ENCODE data around the gene RTCA. TPM values are rescaled to one million over a fixed set of nuclear protein-coding genes. Genes with fewer than 3 reads are reported as not detected.
"Not testable (repeated sequence)": the region's sequence is repeated elsewhere in the genome, so short reads cannot be mapped to it uniquely, and the experiment has no call there.

The RTCA gene
- total RNA-seq, 2 experiments from 2014 or later = 36.7 to 37.5 TPM

DNA sequence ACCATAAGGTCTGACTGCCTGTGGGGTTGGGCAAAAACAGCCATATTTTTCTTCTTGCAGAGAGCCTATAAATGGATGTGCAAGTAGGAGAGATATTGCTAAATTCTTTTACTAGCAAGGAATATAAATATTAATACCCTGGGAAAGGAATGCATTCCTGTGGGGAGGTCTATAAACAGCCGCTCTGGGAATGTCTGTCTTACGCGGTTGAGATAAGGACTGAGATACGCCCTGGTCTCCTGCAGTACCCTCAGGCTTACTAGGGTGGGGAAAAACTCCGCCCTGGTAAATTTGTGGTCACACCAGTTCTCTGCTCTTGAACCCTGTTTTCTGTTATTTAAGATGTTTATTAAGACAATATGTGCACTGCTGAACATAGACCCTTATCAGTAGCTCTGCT, 1.9 kb upstream of the RTCA start:
- peaks cover 19% of the 10 kb centered on the region for H3K36me3 Mint-ChIP-seq (ENCODE audit: low read depth)
- DNase-seq; H3K27me3 Mint-ChIP-seq (ENCODE audit: low read depth); H3K4me3 Mint-ChIP-seq; H3K27ac Mint-ChIP-seq; H3K9me3 Mint-ChIP-seq: not testable (repeated sequence)
- intact Hi-C loops (cut with micrococcal nuclease) = loop anchor here (10.0 kb wide), 1 partner anchor 631 kb away; the partner anchor contains the start of genes EXTL2 and SLC30A7
- CTCF ChIA-PET = interaction anchor here (1.0 to 2.2 kb wide), 2 partner anchors 14 to 195 kb away, joined by 3 to 5 read pairs; partner anchors contain the start of gene DBT
- peaks cover 25% of the 10 kb centered on the region for H3K4me1 Mint-ChIP-seq (ENCODE audit: low read depth)

DNA sequence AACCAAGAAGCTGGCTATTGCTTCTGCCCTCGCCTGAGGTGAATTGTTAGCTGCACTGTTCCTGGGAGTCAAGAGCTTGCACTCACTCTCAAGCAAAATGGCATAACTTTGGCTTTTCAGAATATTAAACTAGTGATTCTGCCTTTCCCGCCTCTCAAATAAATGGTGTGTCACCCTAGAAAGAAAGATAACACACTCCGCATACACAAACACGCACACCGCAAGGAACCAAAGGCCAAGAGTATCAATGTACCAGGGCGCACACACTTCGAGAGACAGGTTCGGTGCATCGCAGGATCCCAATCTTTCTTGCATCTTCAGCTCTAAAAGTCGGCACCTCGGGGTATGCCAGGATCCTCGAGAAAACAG, 470 bp upstream of the RTCA start:
- Mint-ChIP-seq H3K4me1 (ENCODE audit: low read depth) (peaks cover 32% of the 10 kb centered on the region), H3K9me3 (no peaks in the 10 kb centered on the region), H3K27me3 (ENCODE audit: low read depth) (no peaks in the 10 kb centered on the region), H3K27ac (peak overlapping the region; percentile 96), H3K4me3 (peak overlapping the region; percentile 100), H3K36me3 (ENCODE audit: low read depth) (peaks cover 28% of the 10 kb centered on the region)
- intact Hi-C loops (cut with micrococcal nuclease) = loop anchor here (1.0 to 10.0 kb wide), 5 partner anchors 8 to 629 kb away; partner anchors contain the start of genes EXTL2, GPR88 and SLC30A7
- DNase-seq = no peak
- CTCF ChIA-PET = interaction anchor here (0.6 to 2.2 kb wide), 6 partner anchors 12 to 752 kb away, joined by 3 to 12 read pairs (median 4); partner anchors contain the start of gene CDC14A

DNA sequence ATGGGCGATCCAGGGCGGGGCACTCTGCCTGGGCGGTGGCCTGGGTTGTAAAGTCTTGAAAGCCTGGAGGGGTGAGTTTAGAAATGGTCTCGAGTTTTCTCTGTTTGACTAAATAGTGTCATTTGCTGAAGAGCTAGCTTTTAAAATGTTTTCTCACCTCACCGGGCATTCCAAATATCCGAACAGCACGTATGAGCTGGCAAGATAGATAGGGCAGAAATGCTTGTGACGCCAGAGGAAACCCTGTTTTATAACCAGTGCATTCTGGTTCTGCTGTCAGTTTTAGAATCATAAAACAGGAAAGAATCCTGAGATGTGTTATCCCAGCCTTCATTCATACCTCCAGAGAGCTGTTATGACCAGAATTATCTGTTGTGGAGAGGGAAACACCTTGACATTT, 725 bp downstream of the RTCA start:
- intact Hi-C loops (cut with micrococcal nuclease) = loop anchor here (1.0 to 10.0 kb wide), 11 partner anchors 17 to 628 kb away; partner anchors contain the start of genes DBT, EXTL2, GPR88 and SLC30A7
- Mint-ChIP-seq H3K4me1 (ENCODE audit: low read depth) (peaks cover 38% of the 10 kb centered on the region), H3K27me3 (ENCODE audit: low read depth) (no peaks in the 10 kb centered on the region), H3K27ac (peak overlapping the region; percentile 96), H3K4me3 (peak overlapping the region; percentile 100), H3K9me3 (no peaks in the 10 kb centered on the region), H3K36me3 (ENCODE audit: low read depth) (peaks cover 37% of the 10 kb centered on the region)
- DNase-seq = no peak
- CTCF ChIA-PET = interaction anchor here (0.6 to 2.0 kb wide), 8 partner anchors 9 to 1448 kb away, joined by 3 to 12 read pairs (median 4); partner anchors contain the start of gene CDC14A

DNA sequence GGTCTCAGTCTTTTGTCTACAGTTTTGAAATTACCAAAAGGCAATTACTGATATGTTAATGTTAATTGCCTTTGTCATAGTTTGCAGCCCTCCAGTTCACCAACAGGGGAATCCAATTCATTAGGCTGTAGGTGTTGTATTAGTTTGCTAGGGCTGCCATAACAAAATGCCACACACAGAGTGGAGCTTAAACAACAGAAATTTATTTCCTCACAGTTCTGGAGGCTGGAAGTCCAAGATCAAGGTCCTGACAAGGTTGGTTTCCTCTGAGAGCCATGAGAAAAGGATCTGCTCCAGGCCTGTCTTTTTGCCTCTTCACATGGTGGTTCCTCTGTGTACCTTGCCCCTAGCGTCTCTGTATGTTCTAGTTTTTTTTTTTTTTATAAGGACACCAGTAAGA, 1.3 kb downstream of the RTCA start:
- Mint-ChIP-seq H3K9me3 (no peaks in the 10 kb centered on the region), H3K4me1 (ENCODE audit: low read depth) (peaks cover 41% of the 10 kb centered on the region), H3K27ac (no peak overlapping the region), H3K27me3 (ENCODE audit: low read depth) (no peaks in the 10 kb centered on the region), H3K36me3 (ENCODE audit: low read depth) (peaks cover 38% of the 10 kb centered on the region), H3K4me3 (peak overlapping the region; percentile 100)
- no peak for DNase-seq
- intact Hi-C loops (cut with micrococcal nuclease) = loop anchor here (2.0 to 10.0 kb wide), 5 partner anchors 130 to 628 kb away; partner anchors contain the start of genes EXTL2, GPR88 and SLC30A7
- CTCF ChIA-PET = interaction anchor here (0.6 to 2.0 kb wide), 7 partner anchors 9 to 1449 kb away, joined by 3 to 12 read pairs (median 3); no protein-coding TSS in a partner anchor

DNA sequence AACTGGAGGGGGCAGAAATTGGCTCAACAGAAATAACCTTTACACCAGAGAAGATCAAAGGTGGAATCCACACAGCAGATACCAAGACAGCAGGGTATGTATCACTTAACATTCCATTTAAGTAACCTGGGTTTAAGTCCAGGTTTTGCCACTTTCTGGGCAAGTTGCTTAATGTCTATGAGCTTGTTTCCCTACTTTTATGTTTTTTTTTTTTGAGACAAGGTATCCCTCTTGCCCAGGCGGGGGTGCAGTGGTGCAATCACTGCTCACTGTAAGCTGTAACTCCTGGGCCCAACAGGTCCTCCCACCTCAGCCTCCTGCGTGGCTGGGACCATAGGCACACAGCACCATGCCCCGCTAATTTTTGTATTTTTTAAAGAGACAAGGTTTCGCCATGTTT, 2.2 kb downstream of the RTCA start:
- H3K9me3 Mint-ChIP-seq = no peaks in the 10 kb centered on the region
- CTCF ChIA-PET = interaction anchor here (0.6 to 1.3 kb wide), 6 partner anchors 9 to 295 kb away, joined by 3 to 5 read pairs (median 4); no protein-coding TSS in a partner anchor
- H3K27ac Mint-ChIP-seq = peak overlapping the region; percentile 15
- H3K4me1 Mint-ChIP-seq (ENCODE audit: low read depth) = peaks cover 41% of the 10 kb centered on the region
- intact Hi-C loops (cut with micrococcal nuclease) = loop anchor here (5.0 to 10.0 kb wide), 4 partner anchors 174 to 627 kb away; partner anchors contain the start of genes EXTL2, GPR88 and SLC30A7
- H3K27me3 Mint-ChIP-seq (ENCODE audit: low read depth) = no peaks in the 10 kb centered on the region
- no peak for DNase-seq
- no peak overlapping the region for H3K4me3 Mint-ChIP-seq
- peaks cover 37% of the 10 kb centered on the region for H3K36me3 Mint-ChIP-seq (ENCODE audit: low read depth)

DNA sequence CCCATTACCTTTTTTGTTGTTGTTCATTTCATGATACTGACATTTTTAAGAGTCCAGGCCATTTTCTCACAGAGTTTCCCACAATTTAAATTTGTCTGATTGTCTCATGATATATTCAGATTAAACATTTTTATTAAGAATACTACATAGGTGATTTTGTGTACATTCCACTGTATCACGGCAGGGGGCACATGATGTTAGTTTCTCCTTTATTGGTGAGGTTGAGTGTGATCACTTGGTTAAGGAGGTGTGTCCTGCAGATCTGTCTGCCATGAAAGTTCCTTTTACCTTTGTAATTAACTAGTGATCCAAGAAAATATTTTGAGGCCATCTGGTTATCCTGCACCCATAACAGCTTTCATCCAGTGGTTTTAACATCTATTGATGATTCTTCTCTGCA, 11.8 kb downstream of the RTCA start:
- peaks cover 48% of the 10 kb centered on the region for H3K36me3 Mint-ChIP-seq (ENCODE audit: low read depth)
- H3K27ac Mint-ChIP-seq = no peak overlapping the region
- peak; percentile 40 for DNase-seq

DNA sequence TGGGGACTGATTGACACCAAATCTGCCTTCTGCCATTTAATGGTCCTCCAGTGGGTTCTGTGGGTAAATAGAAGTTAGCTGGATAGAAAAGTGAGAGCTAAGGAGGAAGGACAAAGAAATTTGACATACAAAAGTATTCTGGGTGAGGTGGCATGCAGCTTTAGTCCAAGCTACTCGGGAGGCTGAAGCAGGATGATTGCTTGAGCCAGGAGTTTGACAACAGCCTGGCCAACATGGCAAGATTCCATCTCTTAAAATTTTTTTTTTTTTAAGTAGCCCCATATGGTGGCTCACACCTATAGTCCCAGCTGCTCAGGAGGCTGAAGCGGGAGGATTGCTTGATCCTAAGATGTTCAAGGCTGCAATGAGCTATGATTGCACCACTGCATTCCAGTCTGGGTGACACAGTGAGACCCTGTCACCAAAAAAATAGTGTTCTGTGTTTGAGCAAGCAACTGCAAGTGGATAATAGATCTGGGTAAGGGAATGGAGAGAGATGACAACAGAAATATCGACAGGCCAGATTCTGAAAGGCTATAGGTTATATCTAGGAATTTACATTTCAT, 13.4 kb downstream of the RTCA start:
- CTCF ChIA-PET = interaction anchor here (0.6 kb wide), 1 partner anchor 14 kb away, joined by 4 read pairs; no protein-coding TSS in a partner anchor
- H3K4me3 Mint-ChIP-seq = no peak overlapping the region
- peaks cover 10% of the 10 kb centered on the region for H3K4me1 Mint-ChIP-seq (ENCODE audit: low read depth)
- no peaks in the 10 kb centered on the region for H3K9me3 Mint-ChIP-seq
- intact Hi-C loops (cut with micrococcal nuclease) = loop anchor here (5.0 kb wide), 1 partner anchor 588 kb away; no protein-coding TSS in a partner anchor
- no peak overlapping the region for H3K27ac Mint-ChIP-seq
- H3K36me3 Mint-ChIP-seq (ENCODE audit: low read depth) = peaks cover 43% of the 10 kb centered on the region
- DNase-seq = no peak
- H3K27me3 Mint-ChIP-seq (ENCODE audit: low read depth) = no peaks in the 10 kb centered on the region

More for the DNA sequence above, 11.8 kb downstream of the RTCA start:
- H3K4me3 Mint-ChIP-seq = no peak overlapping the region
- CTCF ChIA-PET = interaction anchor here (0.6 to 1.0 kb wide), 3 partner anchors 9 to 505 kb away, joined by 3 to 5 read pairs (median 3); no protein-coding TSS in a partner anchor
- no peaks in the 10 kb centered on the region for H3K9me3 Mint-ChIP-seq
- H3K4me1 Mint-ChIP-seq (ENCODE audit: low read depth) = peaks cover 12% of the 10 kb centered on the region
- H3K27me3 Mint-ChIP-seq (ENCODE audit: low read depth) = no peaks in the 10 kb centered on the region
- intact Hi-C loops (cut with micrococcal nuclease) = loop anchor here (1.0 to 5.0 kb wide), 2 partner anchors 181 to 589 kb away; no protein-coding TSS in a partner anchor

DNA sequence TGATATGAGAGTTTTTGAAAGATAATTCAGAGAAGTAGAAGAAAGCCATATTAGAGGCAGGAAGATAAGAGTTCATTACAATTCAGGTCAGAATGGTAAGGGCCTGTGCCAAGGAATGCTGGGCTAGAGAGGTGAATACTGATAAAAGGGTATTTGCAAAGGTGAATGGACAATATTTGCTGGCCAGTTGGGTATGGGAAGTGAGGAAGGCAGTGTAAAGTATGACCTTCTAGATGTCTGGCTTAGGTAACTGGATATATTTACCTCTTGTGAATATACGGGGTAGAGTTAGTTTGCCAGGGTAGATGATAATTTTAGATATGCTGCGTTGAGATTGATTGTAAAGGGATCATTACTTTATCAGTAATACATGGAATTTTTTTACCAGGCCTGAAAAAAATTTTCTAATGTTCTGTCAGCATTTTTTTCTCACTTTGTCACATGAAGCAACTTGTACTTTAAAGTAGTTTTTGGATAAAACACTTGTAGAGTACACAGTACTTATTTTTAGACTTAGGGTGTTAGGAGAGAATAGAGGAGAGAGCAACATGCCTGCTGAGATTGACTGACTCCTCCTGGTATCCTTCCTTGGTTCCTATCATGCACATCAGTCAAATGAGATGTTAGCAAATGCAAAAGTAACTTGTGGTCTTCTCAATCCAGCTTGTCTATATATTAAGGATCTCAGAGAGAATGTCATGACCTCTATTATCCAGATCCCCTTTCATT, 14.1 kb downstream of the RTCA start:
- peaks cover 43% of the 10 kb centered on the region for H3K36me3 Mint-ChIP-seq (ENCODE audit: low read depth)
- intact Hi-C loops (cut with micrococcal nuclease) = loop anchor here (5.0 kb wide), 1 partner anchor 587 kb away; no protein-coding TSS in a partner anchor
- CTCF ChIA-PET = no interaction called here

DNA sequence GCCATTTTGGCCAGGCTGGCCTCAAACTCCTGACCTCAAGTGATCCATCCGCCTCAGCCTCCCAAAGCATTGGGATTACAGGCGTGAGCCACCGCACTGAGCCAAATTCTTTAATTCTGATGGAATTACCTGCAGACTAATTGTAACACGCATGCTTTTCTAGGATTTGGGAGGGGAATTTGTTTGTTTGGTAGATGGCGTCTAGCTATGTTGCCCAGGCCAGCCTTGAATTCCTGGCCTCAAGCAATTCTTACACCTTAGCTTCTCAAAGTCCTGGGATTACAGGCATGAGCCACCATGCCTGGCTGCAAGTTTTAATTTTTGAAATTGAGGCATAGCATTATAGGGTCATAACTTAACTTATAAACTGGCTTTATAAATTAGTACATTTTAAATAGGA, 18.6 kb downstream of the RTCA start:
- intact Hi-C loops (cut with micrococcal nuclease) = no loop called here
- Mint-ChIP-seq H3K4me3 (no peak overlapping the region), H3K9me3 (no peaks in the 10 kb centered on the region), H3K27ac (no peak overlapping the region), H3K4me1 (ENCODE audit: low read depth) (peaks cover 4% of the 10 kb centered on the region), H3K36me3 (ENCODE audit: low read depth) (peaks cover 29% of the 10 kb centered on the region), H3K27me3 (ENCODE audit: low read depth) (no peaks in the 10 kb centered on the region)
- DNase-seq = no peak
- CTCF ChIA-PET = no interaction called here

More for the DNA sequence above, 14.1 kb downstream of the RTCA start:
- H3K4me1 Mint-ChIP-seq (ENCODE audit: low read depth) = peaks cover 10% of the 10 kb centered on the region
- H3K4me3 Mint-ChIP-seq = no peak overlapping the region
- no peak overlapping the region for H3K27ac Mint-ChIP-seq
- DNase-seq = no peak
- no peaks in the 10 kb centered on the region for H3K9me3 Mint-ChIP-seq
- no peaks in the 10 kb centered on the region for H3K27me3 Mint-ChIP-seq (ENCODE audit: low read depth)

DNA sequence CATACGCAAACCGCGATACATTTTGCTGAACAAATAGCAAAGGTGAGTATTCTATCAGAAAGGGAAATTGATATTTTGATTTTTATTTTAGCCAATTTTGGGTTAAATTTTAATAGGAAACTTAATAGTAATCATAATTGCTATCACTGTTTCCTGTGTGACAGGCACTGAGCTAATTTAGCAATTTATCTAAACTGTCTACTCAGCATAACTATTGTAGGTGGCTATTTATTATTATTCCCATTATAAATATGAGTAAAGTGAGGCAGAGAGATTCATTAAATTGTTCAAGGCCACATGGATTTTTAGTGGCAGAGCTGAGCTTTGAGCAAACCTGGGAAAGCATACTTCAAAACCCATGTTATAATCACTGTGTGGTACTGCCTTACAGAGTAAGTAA, 21.1 kb downstream of the RTCA start:
- Mint-ChIP-seq H3K4me1 (ENCODE audit: low read depth) (peaks cover 1% of the 10 kb centered on the region), H3K27ac (no peak overlapping the region), H3K9me3 (no peaks in the 10 kb centered on the region), H3K4me3 (no peak overlapping the region), H3K36me3 (ENCODE audit: low read depth) (peaks cover 23% of the 10 kb centered on the region), H3K27me3 (ENCODE audit: low read depth) (no peaks in the 10 kb centered on the region)
- no peak for DNase-seq
- intact Hi-C loops (cut with micrococcal nuclease) = no loop called here
- CTCF ChIA-PET = interaction anchor here (0.5 kb wide), 1 partner anchor 235 kb away, joined by 3 read pairs; no protein-coding TSS in a partner anchor

DNA sequence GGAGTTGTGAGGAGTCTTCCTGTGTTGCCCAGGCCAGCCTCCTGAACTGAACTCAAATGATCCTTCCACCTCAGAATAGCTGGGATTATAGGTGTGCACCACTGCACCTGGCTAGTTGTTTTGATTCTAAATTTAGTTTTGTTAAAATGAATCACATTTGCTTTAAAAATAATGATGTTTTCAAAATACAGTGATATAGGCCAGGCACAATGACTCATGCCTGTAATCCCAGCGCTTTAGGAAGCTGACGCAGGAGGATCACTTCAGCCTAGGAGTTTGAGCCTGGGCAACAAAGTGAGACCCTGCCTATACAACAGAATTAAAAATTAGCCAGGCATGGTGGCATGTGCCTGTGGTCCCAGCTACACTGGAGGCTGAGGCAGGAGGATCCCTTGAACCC, 24.3 kb downstream of the RTCA start:
- Mint-ChIP-seq H3K9me3 (no peaks in the 10 kb centered on the region), H3K4me3 (no peak overlapping the region), H3K27ac (peak overlapping the region; percentile 36), H3K27me3 (ENCODE audit: low read depth) (no peaks in the 10 kb centered on the region), H3K36me3 (ENCODE audit: low read depth) (peaks cover 17% of the 10 kb centered on the region), H3K4me1 (ENCODE audit: low read depth) (peaks cover 4% of the 10 kb centered on the region)
- DNase-seq = no peak
- CTCF ChIA-PET = interaction anchor here (0.6 to 1.6 kb wide), 2 partner anchors 15 to 168 kb away, joined by 6 to 7 read pairs; no protein-coding TSS in a partner anchor
- intact Hi-C loops (cut with micrococcal nuclease) = loop anchor here (5.0 kb wide), 1 partner anchor 167 kb away; no protein-coding TSS in a partner anchor

DNA sequence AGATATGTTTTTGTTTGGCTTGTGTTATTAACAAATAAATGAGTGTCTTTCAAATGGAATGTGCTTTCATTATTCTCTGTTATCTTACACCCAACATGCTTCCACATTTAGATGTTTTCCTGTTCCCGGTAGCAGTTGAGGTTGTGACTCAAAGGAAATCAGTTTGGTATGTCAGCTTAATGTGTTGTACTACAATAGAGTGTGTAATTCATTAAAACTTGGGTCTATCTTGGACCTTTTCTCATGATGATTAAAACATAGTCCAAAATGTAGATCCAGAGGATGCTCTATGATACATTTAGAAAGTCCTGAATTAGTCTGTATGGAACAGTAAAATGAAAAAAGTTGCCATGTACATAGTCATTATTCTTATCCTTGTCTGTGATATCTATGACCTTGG, 26.7 kb downstream of the RTCA start:
- Mint-ChIP-seq H3K4me1 (ENCODE audit: low read depth) (peaks cover 3% of the 10 kb centered on the region), H3K27ac (no peak overlapping the region), H3K4me3 (no peak overlapping the region), H3K27me3 (ENCODE audit: low read depth) (no peaks in the 10 kb centered on the region), H3K9me3 (no peaks in the 10 kb centered on the region), H3K36me3 (ENCODE audit: low read depth) (peaks cover 7% of the 10 kb centered on the region)
- no peak for DNase-seq
- intact Hi-C loops (cut with micrococcal nuclease) = loop anchor here (5.0 kb wide), 1 partner anchor 165 kb away; no protein-coding TSS in a partner anchor
- CTCF ChIA-PET = no interaction called here

Measured in activated naive CD4-positive, alpha-beta T cell treated with anti-CD3 and anti-CD28 coated beads for 36 hours (primary cell).